Neural cell (in vitro differentiated cells): ENCODE data around the gene ADH7. TPM values are rescaled to one million over a fixed set of nuclear protein-coding genes. Genes with fewer than 3 reads are reported as not detected.

Source experiments
- H2AFZ ChIP-seq: fragments of 200-600, 300-800 bp; sonication (generic), shearing (Covaris generic); 2 replicates; pipeline ENCODE4 v1.6.0; 2014; ENCODE audit warnings: low read depth, mild to moderate bottlenecking, antibody characterized with exemption, low read length, moderate library complexity
- H3F3A ChIP-seq: fragments of 200-600 bp; shearing (Covaris generic); 2 replicates; pipeline ENCODE4 v1.6.1; 2016; ENCODE audit warnings: mild to moderate bottlenecking, moderate library complexity, mixed read lengths, antibody characterized with exemption, low read length; ENCODE audit not compliant: insufficient read depth, poor library complexity, severe bottlenecking
- H3K27ac ChIP-seq: fragments of 200-600, 300-800 bp; sonication (generic), shearing (Covaris generic); 2 replicates; pipeline ENCODE4 v1.5.1; 2014; ENCODE audit warnings: mild to moderate bottlenecking, low read length, moderate library complexity
- H3K27me3 ChIP-seq: fragments of 300-800, 200-600 bp; sonication (generic), shearing (Covaris generic); 2 replicates; pipeline ENCODE4 v1.6.0; 2014; ENCODE audit warnings: mild to moderate bottlenecking, low read depth, low read length, moderate library complexity; ENCODE audit not compliant: insufficient read depth
- H3K36me3 ChIP-seq: fragments of 300-800, 200-600 bp; sonication (generic), shearing (Covaris generic); 2 replicates; pipeline ENCODE4 v1.5.1; 2014; ENCODE audit warnings: mild to moderate bottlenecking, antibody characterized with exemption, low read length, moderate library complexity; ENCODE audit not compliant: insufficient read depth
- H3K4me2 ChIP-seq: fragments of 300-800, 200-600 bp; sonication (generic), shearing (Covaris generic); 2 replicates; pipeline ENCODE4 v1.6.0; 2014; ENCODE audit warnings: mild to moderate bottlenecking, low read length
- H3K4me3 ChIP-seq: fragments of 300-800, 200-600 bp; sonication (generic), shearing (Covaris generic); 2 replicates; pipeline ENCODE4 v1.5.1; 2014; ENCODE audit warnings: mild to moderate bottlenecking, low read length, moderate library complexity
- H3K79me2 ChIP-seq: fragments of 200-600 bp; shearing (Covaris generic); replicated peaks from 2 replicates; pipeline ENCODE4 v1.6.0; 2014; ENCODE audit warnings: mild to moderate bottlenecking, low read length, moderate library complexity; ENCODE audit not compliant: insufficient read depth
- H3K9ac ChIP-seq: fragments of 300-800, 200-600 bp; sonication (generic), shearing (Covaris generic); 2 replicates; pipeline ENCODE4 v1.6.1; 2016; ENCODE audit warnings: mild to moderate bottlenecking, low read length, mixed read lengths
- H3K9me2 ChIP-seq: fragments of 200-600 bp; shearing (Covaris generic); 2 replicates; pipeline ENCODE4 v1.6.1; 2016; ENCODE audit warnings: mild to moderate bottlenecking, low read length, mixed read lengths; ENCODE audit not compliant: insufficient read depth
- H3K9me3 ChIP-seq: fragments of 200-600, 300-800 bp; sonication (generic), shearing (Covaris generic); 2 replicates; pipeline ENCODE4 v1.6.1; 2016; ENCODE audit warnings: mild to moderate bottlenecking, mixed run types, low read length, moderate library complexity, mixed read lengths
- H4K20me1 ChIP-seq: fragments of 200-600 bp; shearing (Covaris generic); 2 replicates; pipeline ENCODE4 v1.6.1; 2016; ENCODE audit warnings: mild to moderate bottlenecking, mixed run types; ENCODE audit not compliant: insufficient read depth
- EP300 ChIP-seq: fragments of 450-650 bp; conservative IDR thresholded peaks from 2 replicates; pipeline ENCODE4 v1.6.1; 2014; ENCODE audit warnings: antibody characterized with exemption, mild to moderate bottlenecking, moderate library complexity; ENCODE audit not compliant: poor library complexity, severe bottlenecking
- EZH2 ChIP-seq: fragments of 200-600, 300-800 bp; shearing (Covaris generic), sonication (generic); IDR thresholded peaks from 2 replicates; pipeline ENCODE4 v1.6.1; 2014; ENCODE audit warnings: antibody characterized with exemption, low read length, borderline replicate concordance, mild to moderate bottlenecking; ENCODE audit not compliant: insufficient read depth, poor library complexity, severe bottlenecking
- MXI1 ChIP-seq: fragments of 450-650 bp; conservative IDR thresholded peaks from 2 replicates; pipeline ENCODE4 v1.6.1; 2014; ENCODE audit warnings: antibody characterized with exemption, mild to moderate bottlenecking; ENCODE audit not compliant: poor library complexity, severe bottlenecking
- POLR2AphosphoS5 ChIP-seq: IDR thresholded peaks from 2 replicates; pipeline ENCODE4 v1.6.1; 2012
- RAD21 ChIP-seq: fragments of 450-650 bp; conservative IDR thresholded peaks from 2 replicates; pipeline ENCODE4 v1.6.1; 2014; ENCODE audit warnings: antibody characterized with exemption, mild to moderate bottlenecking, moderate library complexity
- SMC3 ChIP-seq: fragments of 450-650 bp; conservative IDR thresholded peaks from 2 replicates; pipeline ENCODE4 v1.6.1; 2014; ENCODE audit warnings: antibody characterized with exemption, mild to moderate bottlenecking, moderate library complexity; ENCODE audit not compliant: poor library complexity
- TAF1 ChIP-seq: IDR thresholded peaks from 2 replicates; pipeline ENCODE4 v1.6.1; 2012; ENCODE audit warnings: low read depth
- polyA plus RNA-seq: library from polyadenylated mRNA; depleted of rRNA; stranded (reverse); fragments of >200 nt; gene quantifications from 2 replicates; pipeline ENCODE4 v1.2.3, GENCODE V29; 2014
- TF ChIP-seq, protein P1 (sequence below): IDR thresholded peaks from 2 replicates; pipeline ENCODE4 v1.6.1; 2012; ENCODE audit warnings: borderline replicate concordance
- TF ChIP-seq, protein P2 (sequence below): fragments of 450-650 bp; IDR thresholded peaks from 2 replicates; pipeline ENCODE4 v1.5.1; 2014; ENCODE audit warnings: antibody characterized with exemption, mild to moderate bottlenecking, moderate library complexity; ENCODE audit not compliant: poor library complexity, severe bottlenecking

The ADH7 gene
- polyA plus RNA-seq, 1 donor from 2014 or later: not detected

DNA sequence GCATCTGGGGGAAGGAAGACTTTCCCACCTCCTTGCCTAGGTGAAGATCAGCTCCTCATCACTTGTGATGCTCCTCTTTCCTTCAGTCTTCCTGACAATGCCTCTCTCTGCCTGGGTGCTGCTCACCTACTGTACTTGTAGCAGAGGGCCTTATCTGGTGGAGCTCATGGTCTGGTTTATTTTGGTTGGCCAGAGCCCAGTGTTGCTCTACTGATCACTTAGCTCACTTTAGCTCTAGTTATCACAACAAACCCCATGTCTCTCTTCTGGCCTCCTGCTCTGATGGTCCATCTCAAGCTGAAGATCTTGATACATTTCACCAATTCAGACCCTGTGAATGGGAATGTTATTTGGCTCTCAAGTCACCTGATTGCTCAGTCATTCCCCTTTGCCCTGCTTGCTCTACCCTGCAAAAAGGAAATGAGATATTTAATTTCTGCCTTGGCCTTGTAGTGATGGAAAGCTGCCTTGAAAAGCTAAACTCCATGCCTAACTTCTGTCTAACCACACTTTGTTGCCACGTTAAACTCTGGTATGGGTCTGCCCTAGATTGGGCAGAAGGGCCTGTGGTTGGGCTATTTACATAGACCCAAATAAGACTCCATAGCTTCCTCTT, 52.3 kb downstream of the ADH7 start:
- Histone ChIP-seq H4K20me1 (no peaks in the 10 kb centered on the region), H3F3A (no peaks in the 10 kb centered on the region), H3K27ac (no peak overlapping the region), H3K9me2 (no peaks in the 10 kb centered on the region), H2AFZ (no peak overlapping the region), H3K4me3 (no peak overlapping the region), H3K79me2 (no peaks in the 10 kb centered on the region), H3K36me3 (no peaks in the 10 kb centered on the region), H3K27me3 (no peaks in the 10 kb centered on the region), H3K9ac (no peak overlapping the region), H3K9me3 (no peaks in the 10 kb centered on the region), H3K4me2 (no peak overlapping the region)
- no peak for TF ChIP-seq EZH2
- no peak for TF ChIP-seq TAF1
- TF ChIP-seq, protein P1, sequence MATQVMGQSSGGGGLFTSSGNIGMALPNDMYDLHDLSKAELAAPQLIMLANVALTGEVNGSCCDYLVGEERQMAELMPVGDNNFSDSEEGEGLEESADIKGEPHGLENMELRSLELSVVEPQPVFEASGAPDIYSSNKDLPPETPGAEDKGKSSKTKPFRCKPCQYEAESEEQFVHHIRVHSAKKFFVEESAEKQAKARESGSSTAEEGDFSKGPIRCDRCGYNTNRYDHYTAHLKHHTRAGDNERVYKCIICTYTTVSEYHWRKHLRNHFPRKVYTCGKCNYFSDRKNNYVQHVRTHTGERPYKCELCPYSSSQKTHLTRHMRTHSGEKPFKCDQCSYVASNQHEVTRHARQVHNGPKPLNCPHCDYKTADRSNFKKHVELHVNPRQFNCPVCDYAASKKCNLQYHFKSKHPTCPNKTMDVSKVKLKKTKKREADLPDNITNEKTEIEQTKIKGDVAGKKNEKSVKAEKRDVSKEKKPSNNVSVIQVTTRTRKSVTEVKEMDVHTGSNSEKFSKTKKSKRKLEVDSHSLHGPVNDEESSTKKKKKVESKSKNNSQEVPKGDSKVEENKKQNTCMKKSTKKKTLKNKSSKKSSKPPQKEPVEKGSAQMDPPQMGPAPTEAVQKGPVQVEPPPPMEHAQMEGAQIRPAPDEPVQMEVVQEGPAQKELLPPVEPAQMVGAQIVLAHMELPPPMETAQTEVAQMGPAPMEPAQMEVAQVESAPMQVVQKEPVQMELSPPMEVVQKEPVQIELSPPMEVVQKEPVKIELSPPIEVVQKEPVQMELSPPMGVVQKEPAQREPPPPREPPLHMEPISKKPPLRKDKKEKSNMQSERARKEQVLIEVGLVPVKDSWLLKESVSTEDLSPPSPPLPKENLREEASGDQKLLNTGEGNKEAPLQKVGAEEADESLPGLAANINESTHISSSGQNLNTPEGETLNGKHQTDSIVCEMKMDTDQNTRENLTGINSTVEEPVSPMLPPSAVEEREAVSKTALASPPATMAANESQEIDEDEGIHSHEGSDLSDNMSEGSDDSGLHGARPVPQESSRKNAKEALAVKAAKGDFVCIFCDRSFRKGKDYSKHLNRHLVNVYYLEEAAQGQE: no peak
- no peak for TF ChIP-seq MXI1
- TF ChIP-seq SMC3: no peak
- TF ChIP-seq, protein P2, sequence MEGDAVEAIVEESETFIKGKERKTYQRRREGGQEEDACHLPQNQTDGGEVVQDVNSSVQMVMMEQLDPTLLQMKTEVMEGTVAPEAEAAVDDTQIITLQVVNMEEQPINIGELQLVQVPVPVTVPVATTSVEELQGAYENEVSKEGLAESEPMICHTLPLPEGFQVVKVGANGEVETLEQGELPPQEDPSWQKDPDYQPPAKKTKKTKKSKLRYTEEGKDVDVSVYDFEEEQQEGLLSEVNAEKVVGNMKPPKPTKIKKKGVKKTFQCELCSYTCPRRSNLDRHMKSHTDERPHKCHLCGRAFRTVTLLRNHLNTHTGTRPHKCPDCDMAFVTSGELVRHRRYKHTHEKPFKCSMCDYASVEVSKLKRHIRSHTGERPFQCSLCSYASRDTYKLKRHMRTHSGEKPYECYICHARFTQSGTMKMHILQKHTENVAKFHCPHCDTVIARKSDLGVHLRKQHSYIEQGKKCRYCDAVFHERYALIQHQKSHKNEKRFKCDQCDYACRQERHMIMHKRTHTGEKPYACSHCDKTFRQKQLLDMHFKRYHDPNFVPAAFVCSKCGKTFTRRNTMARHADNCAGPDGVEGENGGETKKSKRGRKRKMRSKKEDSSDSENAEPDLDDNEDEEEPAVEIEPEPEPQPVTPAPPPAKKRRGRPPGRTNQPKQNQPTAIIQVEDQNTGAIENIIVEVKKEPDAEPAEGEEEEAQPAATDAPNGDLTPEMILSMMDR: no peak
- no peak for TF ChIP-seq EP300
- no peak for TF ChIP-seq POLR2AphosphoS5
- TF ChIP-seq RAD21: no peak

DNA sequence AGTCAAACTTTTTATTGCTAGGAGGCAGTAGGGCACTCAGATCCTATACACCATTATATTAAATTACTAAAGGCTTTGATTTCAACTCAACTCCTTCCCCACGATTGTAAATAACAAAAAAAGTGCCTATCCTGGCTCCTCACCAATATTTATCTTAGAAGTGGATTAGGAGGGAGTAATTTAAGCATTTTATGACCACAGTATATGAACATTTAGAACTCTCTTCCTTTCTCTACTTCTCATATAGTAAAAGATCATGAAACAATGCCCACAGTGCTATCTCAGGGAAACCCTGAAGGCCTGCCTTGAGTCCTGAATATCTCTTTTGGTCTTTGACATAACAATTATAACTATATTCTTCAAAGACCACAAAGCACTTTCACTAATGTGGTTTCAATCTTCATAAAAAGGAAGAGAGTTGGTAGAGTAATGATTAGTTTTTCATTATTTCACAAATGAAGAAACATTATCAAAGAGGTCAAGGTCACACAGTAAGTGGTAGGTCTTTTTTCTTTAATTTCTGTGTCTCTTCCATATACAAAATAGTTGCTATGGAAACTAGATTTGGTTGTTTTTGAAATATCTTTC, 53.5 kb downstream of the ADH7 start:
- H3K27ac ChIP-seq: no peak overlapping the region
- H3K9me2 ChIP-seq: no peaks in the 10 kb centered on the region
- no peaks in the 10 kb centered on the region for H3K79me2 ChIP-seq
- H4K20me1 ChIP-seq: no peaks in the 10 kb centered on the region
- no peak overlapping the region for H3K4me2 ChIP-seq
- no peak overlapping the region for H3K4me3 ChIP-seq
- no peaks in the 10 kb centered on the region for H3K36me3 ChIP-seq
- H3K27me3 ChIP-seq: no peaks in the 10 kb centered on the region
- H3F3A ChIP-seq: no peaks in the 10 kb centered on the region
- TF ChIP-seq POLR2AphosphoS5 (no peak), EZH2 (no peak), TAF1 (no peak), EP300 (no peak), SMC3 (no peak), RAD21 (no peak)
- TF ChIP-seq, protein P1: no peak
- TF ChIP-seq, protein P2: no peak
- no peaks in the 10 kb centered on the region for H3K9me3 ChIP-seq
- H2AFZ ChIP-seq: no peak overlapping the region
- H3K9ac ChIP-seq: no peak overlapping the region
